ENCODE data around the gene MRPL53. TPM values are rescaled to one million over a fixed set of nuclear protein-coding genes. Genes with fewer than 3 reads are reported as not detected.

Gene MRPL53
- total RNA-seq, 2 experiments from 2014 or later = 72.5 to 83.1 TPM

DNA sequence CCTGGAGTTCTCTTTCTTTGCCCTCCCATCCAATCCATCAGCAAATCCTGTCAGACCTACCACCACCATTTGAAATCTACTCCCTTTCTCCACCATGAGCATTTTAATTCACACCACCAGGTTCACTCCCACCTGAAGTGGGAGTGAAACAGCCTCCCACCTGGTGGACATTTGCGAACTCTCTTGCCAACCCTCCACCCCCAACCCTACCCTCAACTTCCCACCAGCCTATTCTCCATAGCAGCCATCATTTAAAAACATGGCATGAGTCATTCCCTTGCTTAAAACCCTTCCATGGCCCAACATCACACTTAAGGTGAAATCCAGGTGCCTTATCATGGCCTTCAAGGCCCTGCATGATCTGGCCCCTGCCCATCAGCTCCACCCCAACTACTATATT lies 34.2 kb downstream of the MRPL53 start:
- Mint-ChIP-seq H3K27me3 (peaks cover 33% of the 10 kb centered on the region), H3K4me1 (peaks cover 9% of the 10 kb centered on the region), H3K36me3 (ENCODE audit: low read depth) (no peaks in the 10 kb centered on the region), H3K27ac (no peak overlapping the region), H3K4me3 (no peak overlapping the region), H3K9me3 (no peaks in the 10 kb centered on the region)
- CTCF ChIA-PET = interaction anchor here (0.5 to 2.9 kb wide), 2 partner anchors 12 to 16 kb away, joined by 3 to 10 read pairs; partner anchors contain the start of gene INO80B
- POLR2A ChIA-PET = no interaction called here
- DNase-seq = no peak

DNA sequence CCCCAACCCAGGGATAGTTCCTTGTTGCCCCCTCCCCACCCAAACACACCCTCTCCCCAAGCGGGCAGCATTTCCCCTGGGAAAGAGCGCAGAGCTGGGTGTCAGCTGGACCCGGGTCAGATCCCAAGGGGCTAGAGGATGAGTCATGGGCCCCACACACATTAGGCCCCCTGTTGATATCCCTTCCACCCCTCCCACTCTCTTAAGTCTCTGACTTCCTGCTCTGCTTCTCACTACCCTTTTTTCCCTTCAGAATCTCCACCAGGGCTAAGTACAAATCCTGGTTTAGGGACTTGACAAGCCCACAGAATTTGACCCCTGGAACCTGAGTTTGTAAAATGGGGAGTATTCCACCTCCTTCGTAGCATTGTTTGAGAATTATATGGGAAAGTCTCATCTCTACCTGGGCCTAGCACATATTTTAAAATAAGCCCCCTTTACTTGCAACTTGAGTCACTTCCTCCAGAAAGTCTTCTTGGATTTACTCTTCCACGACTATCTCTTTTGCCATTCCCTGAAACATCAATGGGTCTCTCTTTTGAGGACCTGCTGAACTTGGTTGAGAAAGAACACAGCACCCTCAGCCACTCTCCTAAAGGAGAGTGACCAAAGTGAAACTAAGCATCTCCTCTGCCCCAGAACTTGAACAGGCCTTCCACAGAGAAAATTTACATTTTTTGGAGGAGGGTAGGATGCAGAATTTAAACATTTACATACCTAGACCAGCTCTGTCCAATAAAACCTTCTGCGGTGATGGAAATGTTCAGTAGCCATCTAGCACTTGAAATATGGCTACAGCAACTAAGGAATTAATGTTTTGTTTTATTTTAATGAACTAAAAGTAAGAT lies 35.4 kb downstream of the MRPL53 start:
- H3K27ac Mint-ChIP-seq = no peak overlapping the region
- H3K36me3 Mint-ChIP-seq (ENCODE audit: low read depth) = no peaks in the 10 kb centered on the region
- DNase-seq = no peak
- ChIA-PET POLR2A (no interaction called here), CTCF (no interaction called here)
- no peak overlapping the region for H3K4me3 Mint-ChIP-seq
- no peaks in the 10 kb centered on the region for H3K9me3 Mint-ChIP-seq
- peaks cover 24% of the 10 kb centered on the region for H3K27me3 Mint-ChIP-seq
- H3K4me1 Mint-ChIP-seq = peaks cover 5% of the 10 kb centered on the region

DNA sequence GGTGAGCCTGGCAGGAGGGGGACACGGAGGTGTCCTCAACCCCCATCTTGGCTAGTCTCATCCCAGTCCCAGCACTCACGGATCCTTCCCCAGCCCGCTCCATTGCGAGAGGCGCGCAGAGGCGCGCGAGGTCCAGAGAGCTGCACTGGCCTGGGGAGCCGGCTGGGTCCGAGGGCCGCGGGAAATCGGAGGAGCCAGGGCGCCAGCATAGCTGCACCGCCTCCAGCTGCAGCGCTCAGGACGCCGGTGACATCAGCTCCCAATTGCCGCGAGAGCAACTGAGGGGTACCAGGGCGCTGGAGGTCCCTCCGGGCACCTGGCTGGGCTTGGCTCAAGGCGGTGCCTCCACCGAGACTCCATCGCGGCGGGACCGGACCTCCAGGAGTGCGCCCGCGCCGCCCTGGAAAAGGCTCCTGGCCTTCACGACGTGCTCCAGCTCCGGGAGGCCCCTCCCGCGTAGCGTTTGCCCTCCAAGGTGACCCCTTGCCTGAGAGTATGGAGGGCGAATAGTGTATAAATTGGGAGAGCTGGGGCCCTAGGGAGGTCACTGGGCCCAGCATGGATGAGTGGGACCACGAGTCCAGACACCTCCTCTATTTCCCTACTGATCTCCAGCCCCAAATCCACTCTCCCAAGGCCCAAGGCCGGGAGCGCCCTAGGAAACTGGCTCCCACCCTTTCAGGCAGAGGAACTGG lies 36.2 kb downstream of the MRPL53 start:
- Mint-ChIP-seq H3K27ac (no peak overlapping the region), H3K4me1 (peaks cover 5% of the 10 kb centered on the region), H3K36me3 (ENCODE audit: low read depth) (no peaks in the 10 kb centered on the region), H3K9me3 (no peaks in the 10 kb centered on the region), H3K27me3 (peaks cover 24% of the 10 kb centered on the region), H3K4me3 (no peak overlapping the region)
- ChIA-PET POLR2A (no interaction called here), CTCF (no interaction called here)
- DNase-seq = no peak

DNA sequence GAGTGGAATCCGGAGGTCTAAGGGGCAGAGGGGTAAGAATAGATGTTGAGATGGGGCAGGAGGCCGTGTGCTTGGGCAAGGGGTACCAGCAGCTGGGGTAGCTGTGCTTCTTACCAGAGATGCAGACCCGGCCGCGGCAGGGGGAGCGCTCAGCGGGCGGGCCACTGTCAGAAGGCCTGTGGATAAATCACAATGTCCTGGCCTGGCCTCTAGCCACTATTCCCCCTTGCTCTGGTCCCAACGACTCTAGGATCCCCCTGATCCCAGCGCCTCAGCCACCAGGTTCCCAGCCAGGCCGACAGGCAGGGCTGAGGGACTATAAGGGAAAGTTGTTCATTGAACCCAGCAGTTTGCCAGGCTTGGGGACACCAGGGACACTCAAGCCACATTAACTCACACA lies 42.0 kb downstream of the MRPL53 start:
- Mint-ChIP-seq H3K27me3 (no peaks in the 10 kb centered on the region), H3K9me3 (no peaks in the 10 kb centered on the region), H3K27ac (no peak overlapping the region), H3K36me3 (ENCODE audit: low read depth) (peaks cover 5% of the 10 kb centered on the region), H3K4me1 (no peaks in the 10 kb centered on the region), H3K4me3 (no peak overlapping the region)
- CTCF ChIA-PET = interaction anchor here (1.5 to 2.3 kb wide), 3 partner anchors 10 to 102 kb away, joined by 3 to 6 read pairs (median 5); no protein-coding TSS in a partner anchor
- DNase-seq = no peak
- POLR2A ChIA-PET = no interaction called here

DNA sequence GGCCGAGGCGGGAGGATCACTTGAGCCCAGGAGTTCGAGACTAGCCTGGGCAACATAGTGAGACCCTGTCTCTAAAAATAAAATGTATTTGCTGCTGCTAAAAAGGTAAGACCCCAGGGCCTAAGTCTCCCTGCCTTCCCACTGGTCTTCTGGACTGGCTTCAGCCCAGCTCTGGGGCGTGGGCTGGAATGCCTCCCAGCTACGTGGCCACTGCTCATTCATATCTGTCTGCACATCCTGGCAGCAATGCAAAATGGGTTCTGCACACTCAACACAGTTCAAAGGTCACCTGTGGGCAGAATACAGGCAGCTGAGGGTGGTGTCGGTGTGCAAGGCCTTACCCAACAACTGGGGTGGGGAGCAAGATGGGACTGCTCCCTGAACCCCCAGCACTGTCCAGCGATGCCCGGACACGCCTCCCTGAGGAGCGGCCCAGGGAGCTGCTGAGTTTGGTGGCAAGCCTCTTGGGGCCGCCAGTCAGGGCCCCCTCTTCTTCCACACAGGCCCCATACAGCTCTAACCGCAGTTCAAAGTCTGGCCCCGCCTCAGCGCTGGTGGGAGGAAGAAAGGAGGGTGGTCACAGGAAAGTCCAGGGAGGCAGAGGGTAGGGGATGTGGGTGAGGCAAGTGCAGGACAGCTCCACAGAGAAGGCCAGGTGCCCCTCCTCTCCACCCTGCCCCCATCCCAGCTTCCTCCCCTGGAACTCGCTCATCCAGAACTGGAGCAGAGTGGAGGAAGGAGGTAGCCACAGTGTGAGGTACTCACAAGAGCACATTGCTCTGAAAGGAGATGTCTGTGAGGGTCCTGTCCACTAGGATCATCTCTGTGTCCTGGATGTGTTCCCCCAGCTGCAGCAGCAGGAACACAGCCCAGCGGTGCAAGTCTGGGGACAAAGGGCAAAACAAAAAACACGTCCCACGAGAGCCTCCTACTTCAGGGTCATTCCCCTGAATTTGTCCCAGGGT lies 42.7 kb downstream of the MRPL53 start:
- Mint-ChIP-seq H3K9me3 (no peaks in the 10 kb centered on the region), H3K36me3 (ENCODE audit: low read depth) (peaks cover 12% of the 10 kb centered on the region), H3K27ac (no peak overlapping the region), H3K27me3 (no peaks in the 10 kb centered on the region), H3K4me3 (no peak overlapping the region), H3K4me1 (no peaks in the 10 kb centered on the region)
- no peak for DNase-seq
- POLR2A ChIA-PET = no interaction called here
- CTCF ChIA-PET = interaction anchor here (1.5 to 2.3 kb wide), 3 partner anchors 11 to 102 kb away, joined by 3 to 6 read pairs (median 5); no protein-coding TSS in a partner anchor

DNA sequence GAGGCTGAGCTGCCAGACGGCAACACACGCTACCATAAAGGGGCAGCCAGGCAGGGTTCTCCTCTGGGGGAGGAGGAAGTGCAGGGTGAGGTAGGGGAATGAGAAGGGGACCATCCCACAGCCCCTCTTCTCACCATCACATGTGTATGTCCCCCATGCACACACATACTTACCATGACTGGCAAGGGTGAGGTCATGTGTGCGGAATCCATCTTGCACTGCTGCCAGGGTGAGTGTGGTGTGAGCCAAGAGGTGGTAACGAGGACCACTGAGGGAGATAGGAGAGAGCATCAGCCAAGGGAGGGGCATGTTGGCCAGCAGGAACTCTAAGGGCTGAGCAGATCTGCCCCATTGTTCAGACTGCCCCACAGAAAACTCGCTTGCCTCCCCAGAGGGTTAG lies 43.8 kb downstream of the MRPL53 start:
- Mint-ChIP-seq H3K27ac (peak overlapping the region; percentile 11), H3K27me3 (no peaks in the 10 kb centered on the region), H3K4me3 (no peak overlapping the region), H3K36me3 (ENCODE audit: low read depth) (peaks cover 13% of the 10 kb centered on the region), H3K9me3 (no peaks in the 10 kb centered on the region), H3K4me1 (peaks cover 2% of the 10 kb centered on the region)
- DNase-seq = no peak
- POLR2A ChIA-PET = interaction anchor here (0.6 kb wide), 1 partner anchor 95 kb away, joined by 3 read pairs; no protein-coding TSS in a partner anchor
- CTCF ChIA-PET = no interaction called here

DNA sequence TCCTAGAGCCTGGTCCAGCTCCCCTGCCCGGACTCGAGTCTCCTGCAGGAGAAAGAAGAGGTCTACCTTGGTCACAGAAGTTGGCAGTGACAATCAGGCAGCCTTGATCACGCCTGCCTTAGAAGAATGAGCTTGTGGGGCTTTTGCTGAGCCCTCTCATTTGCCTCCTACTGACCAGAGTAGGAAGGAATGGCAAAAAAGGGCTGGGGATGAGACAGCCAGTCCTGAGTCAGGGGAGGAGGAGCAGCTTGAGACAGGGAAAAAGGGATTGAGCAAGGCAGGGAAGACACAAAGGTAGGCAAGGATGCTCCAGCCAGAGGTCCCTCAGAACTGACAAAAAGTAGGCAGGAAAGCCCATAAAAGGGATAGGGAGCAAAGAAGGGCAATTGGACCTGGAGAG lies 44.9 kb downstream of the MRPL53 start:
- H3K27ac Mint-ChIP-seq = no peak overlapping the region
- POLR2A ChIA-PET = no interaction called here
- CTCF ChIA-PET = interaction anchor here (1.2 to 1.5 kb wide), 2 partner anchors 13 to 33 kb away, joined by 3 to 5 read pairs; no protein-coding TSS in a partner anchor

DNA sequence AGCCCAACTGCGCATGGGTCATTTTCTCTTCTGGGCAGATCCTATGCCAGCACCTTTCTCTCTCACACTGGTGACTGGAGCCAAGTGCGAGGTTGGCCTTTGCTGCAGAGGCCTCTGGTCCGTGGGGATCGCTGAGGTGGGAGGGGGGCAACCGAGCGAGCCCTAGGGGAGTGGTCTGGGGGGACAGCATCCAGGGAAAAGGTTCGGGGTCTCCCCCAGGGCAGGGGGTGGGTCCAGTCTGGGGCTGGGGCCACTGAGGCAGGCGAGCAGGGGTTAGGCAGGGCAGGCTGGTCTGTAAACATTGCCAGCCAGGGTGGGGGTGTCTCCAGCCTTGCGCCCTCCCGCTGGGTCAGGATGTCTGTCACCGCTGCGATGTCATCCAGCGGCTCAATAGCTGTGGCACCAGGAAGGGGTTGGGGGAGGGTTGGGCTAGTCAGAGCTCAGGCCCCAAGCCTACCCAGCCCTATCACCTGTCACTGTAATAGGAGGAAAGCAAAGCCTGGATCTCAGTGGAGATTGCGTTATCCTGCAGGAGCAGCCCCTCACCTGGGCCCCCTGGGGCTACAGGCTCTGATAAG lies 46.2 kb downstream of the MRPL53 start:
- Mint-ChIP-seq H3K27me3 (no peaks in the 10 kb centered on the region), H3K4me3 (no peak overlapping the region), H3K9me3 (no peaks in the 10 kb centered on the region), H3K4me1 (peaks cover 22% of the 10 kb centered on the region), H3K36me3 (ENCODE audit: low read depth) (peaks cover 27% of the 10 kb centered on the region), H3K27ac (no peak overlapping the region)
- ChIA-PET CTCF (interaction anchor here (1.5 kb wide), 1 partner anchor 14 kb away, joined by 5 read pairs; no protein-coding TSS in a partner anchor), POLR2A (no interaction called here)
- DNase-seq = no peak

More for the DNA sequence above, 44.9 kb downstream of the MRPL53 start:
- H3K4me1 Mint-ChIP-seq = peaks cover 14% of the 10 kb centered on the region
- no peaks in the 10 kb centered on the region for H3K27me3 Mint-ChIP-seq
- H3K36me3 Mint-ChIP-seq (ENCODE audit: low read depth) = peaks cover 22% of the 10 kb centered on the region
- no peaks in the 10 kb centered on the region for H3K9me3 Mint-ChIP-seq
- DNase-seq = no peak
- no peak overlapping the region for H3K4me3 Mint-ChIP-seq

DNA sequence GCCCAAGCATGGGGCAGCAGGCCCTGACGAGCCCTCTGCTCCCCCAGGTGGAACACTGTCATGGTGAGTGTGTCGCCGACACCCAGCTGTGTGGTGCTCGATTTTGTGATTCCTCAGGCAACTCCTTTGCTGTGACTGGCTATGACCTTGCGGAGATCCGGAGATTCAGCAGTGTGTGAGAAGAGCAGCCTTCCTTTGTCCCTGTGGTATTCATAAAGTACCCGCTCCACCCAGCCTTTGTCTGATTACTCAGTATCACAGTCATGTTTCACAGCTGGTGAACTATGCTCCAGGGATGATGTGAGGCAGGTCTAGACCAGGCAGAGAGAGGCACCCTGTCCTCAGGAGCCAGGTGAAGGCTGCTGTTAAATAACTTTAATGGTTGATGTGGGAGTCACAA lies 47.0 kb downstream of the MRPL53 start:
- DNase-seq = no peak
- Mint-ChIP-seq H3K4me3 (no peak overlapping the region), H3K36me3 (ENCODE audit: low read depth) (peaks cover 27% of the 10 kb centered on the region), H3K27ac (no peak overlapping the region), H3K9me3 (no peaks in the 10 kb centered on the region), H3K27me3 (no peaks in the 10 kb centered on the region), H3K4me1 (peaks cover 28% of the 10 kb centered on the region)
- ChIA-PET POLR2A (no interaction called here), CTCF (no interaction called here)

DNA sequence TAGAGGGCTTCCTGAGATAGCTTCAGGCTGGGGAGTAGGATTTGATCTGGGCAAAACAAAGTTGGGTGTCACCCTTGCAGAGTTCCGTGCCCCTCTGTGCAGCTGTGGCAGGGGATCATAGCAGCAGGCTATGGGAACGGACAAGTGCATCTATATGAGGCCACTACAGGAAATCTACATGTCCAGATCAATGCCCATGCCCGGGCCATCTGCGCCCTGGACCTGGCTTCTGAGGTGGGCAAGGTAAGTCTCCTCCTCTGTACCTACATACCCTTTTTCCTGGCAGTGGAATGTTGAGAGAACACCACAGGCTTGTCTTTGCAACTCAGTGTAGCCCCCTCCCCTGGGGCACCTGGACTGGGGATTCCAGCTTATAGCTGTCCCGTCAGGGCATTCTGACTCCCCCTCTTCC lies 47.5 kb downstream of the MRPL53 start:
- Mint-ChIP-seq H3K36me3 (ENCODE audit: low read depth) (peaks cover 27% of the 10 kb centered on the region), H3K27me3 (peaks cover 2% of the 10 kb centered on the region), H3K4me3 (no peak overlapping the region), H3K4me1 (peaks cover 33% of the 10 kb centered on the region), H3K27ac (no peak overlapping the region), H3K9me3 (no peaks in the 10 kb centered on the region)
- DNase-seq = no peak
- CTCF ChIA-PET = no interaction called here
- POLR2A ChIA-PET = no interaction called here

DNA sequence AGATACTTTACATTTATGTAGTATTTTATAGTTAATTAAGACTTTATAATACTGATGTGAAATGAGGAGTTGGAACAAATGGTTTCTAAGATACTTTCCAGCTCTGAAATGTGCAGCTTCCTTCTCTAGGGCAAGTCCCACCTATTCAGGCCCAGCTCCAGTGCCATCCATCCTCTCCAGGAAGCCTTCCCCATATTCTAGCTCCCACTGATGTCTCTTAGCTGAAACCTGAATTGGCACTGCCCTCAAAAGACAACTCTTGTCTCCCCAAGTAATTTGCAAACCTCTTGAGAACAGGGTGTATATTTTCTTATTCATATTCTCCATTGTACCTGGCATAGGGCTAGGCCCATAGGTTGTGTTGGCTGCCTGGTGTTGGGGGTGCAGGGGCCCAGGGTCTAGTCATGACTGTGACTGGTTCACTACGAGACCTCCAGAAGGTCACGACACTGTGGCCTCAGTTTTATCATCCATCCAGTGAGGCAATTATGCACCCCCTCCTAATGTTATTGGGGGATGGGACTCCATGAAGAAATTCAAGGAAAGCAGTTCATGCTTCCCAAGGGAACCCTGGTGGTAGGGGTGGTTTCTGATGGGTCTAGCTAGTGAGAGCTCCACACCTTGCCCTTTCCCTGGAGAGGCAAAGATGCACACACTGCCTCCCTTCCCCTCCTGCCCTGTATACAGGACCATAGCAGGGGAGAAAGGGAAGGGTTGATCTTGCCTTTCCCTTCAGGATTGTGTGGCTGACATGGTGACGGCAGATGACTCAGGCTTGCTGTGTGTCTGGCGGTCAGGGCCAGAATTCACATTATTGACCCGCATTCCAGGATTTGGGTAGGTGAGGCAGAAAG lies 48.1 kb downstream of the MRPL53 start:
- CTCF ChIA-PET = interaction anchor here (1.0 kb wide), 1 partner anchor 33 kb away, joined by 3 read pairs; no protein-coding TSS in a partner anchor
- no peak overlapping the region for H3K27ac Mint-ChIP-seq
- peaks cover 27% of the 10 kb centered on the region for H3K36me3 Mint-ChIP-seq (ENCODE audit: low read depth)
- DNase-seq = no peak
- POLR2A ChIA-PET = no interaction called here
- H3K4me3 Mint-ChIP-seq = no peak overlapping the region
- H3K4me1 Mint-ChIP-seq = peaks cover 35% of the 10 kb centered on the region
- peaks cover 2% of the 10 kb centered on the region for H3K27me3 Mint-ChIP-seq
- no peaks in the 10 kb centered on the region for H3K9me3 Mint-ChIP-seq

Measured in activated CD4-positive, alpha-beta T cell treated with anti-CD3 and anti-CD28 coated beads, Interleukin-2, amount 10 ng/mL, durations not matched to agents 7 days and 5 days (primary cell).